Spleen (tissue), 11 donors: ENCODE results near the gene EPN2. TPM values are rescaled to one million over a fixed set of nuclear protein-coding genes. Genes with fewer than 3 reads are reported as not detected.

ENCODE experiments used
- DNase-seq: peaks from one replicate; pipeline ENCODE4 v3.0.0-alpha.2; 2020
- H3K27ac ChIP-seq, 8 donors: fragments of 200-600 bp; sonication (generic) in 7 of 8; 1 replicate in 4 of 8; 2 replicates in 4 of 8; pipeline versions ENCODE4 v1.5.0 to v1.8.0; 2016 to 2021; ENCODE audit warnings: inconsistent platforms in 4 of 8, mild to moderate bottlenecking in 4 of 8, moderate library complexity in 1 of 8
- H3K27me3 ChIP-seq, 7 donors: fragments of 200-600 bp; sonication (generic) in 6 of 7; replicated peaks in 1 of 7; 1 replicate in 4 of 7; 2 replicates in 3 of 7; pipeline versions ENCODE4 v1.5.0 to v1.8.0; 2016 to 2021; ENCODE audit warnings: inconsistent platforms in 3 of 7, mild to moderate bottlenecking in 1 of 7
- H3K36me3 ChIP-seq, 6 donors: fragments of 200-600 bp; sonication (generic) in 5 of 6; 1 replicate in 4 of 6; 2 replicates in 2 of 6; pipeline versions ENCODE4 v1.5.0 to v1.8.0; 2016 to 2021; ENCODE audit warnings: inconsistent platforms in 2 of 6
- H3K4me1 ChIP-seq, 6 donors: fragments of 200-600 bp; sonication (generic) in 5 of 6; 1 replicate in 3 of 6; 2 replicates in 3 of 6; pipeline versions ENCODE4 v1.5.0 to v1.8.0; 2016 to 2021; ENCODE audit warnings: inconsistent platforms in 3 of 6
- H3K4me3 ChIP-seq, 8 donors: fragments of 200-600 bp; sonication (generic) in 7 of 8; 1 replicate in 4 of 8; 2 replicates in 4 of 8; pipeline versions ENCODE4 v1.5.0 to v1.8.0; 2016 to 2021; ENCODE audit warnings: inconsistent platforms in 4 of 8, mild to moderate bottlenecking in 4 of 8, moderate library complexity in 2 of 8
- H3K9me3 ChIP-seq, 8 donors: fragments of 200-600 bp; sonication (generic) in 7 of 8; 1 replicate in 4 of 8; 2 replicates in 4 of 8; pipeline versions ENCODE4 v1.5.0 to v1.8.0; 2016 to 2021; ENCODE audit warnings: inconsistent platforms in 4 of 8
- POLR2A ChIP-seq, 3 donors: fragments of 450-650 bp; IDR thresholded peaks; one replicate each; pipeline ENCODE4 v1.5.1; 2017; ENCODE audit warnings: antibody characterized with exemption in 3 of 3, mild to moderate bottlenecking in 1 of 3
- POLR2AphosphoS5 ChIP-seq, 3 donors: sonication (generic); formaldehyde crosslinking; IDR thresholded peaks; one replicate each; pipeline ENCODE4 v1.5.1; 2017; ENCODE audit warnings: antibody characterized with exemption in 3 of 3
- WGBS, 5 donors: extraction: QIAGEN DNeasy Blood & Tissue Kit in 3 of 5; methylation state at CpG; one replicate each; pipeline versions ENCODE4 v1.1.5 to v1.1.7; 2013 to 2018; 5-methylcytosine and 5-hydroxymethylcytosine counted together
- intact Hi-C: fragments of 100-400 bp; cut with DNase I; formaldehyde crosslinking; loops from one replicate; pipeline ENCODE4 v1.15.0; 2023; ENCODE audit warnings: low total_unique reads
- polyA plus RNA-seq, 3 donors: library from polyadenylated mRNA; stranded (reverse); fragments of 200-250 nt; gene quantifications; one replicate each; pipeline ENCODE4 v1.2.1, GENCODE V29; 2013
- total RNA-seq, 7 donors: library from RNA; depleted of rRNA in 3 of 7; stranded (reverse); fragments of >200 nt in 3 of 7; fragmentation: NEBNext Ultra II Directional in 4 of 7; extraction: Animal tissue kit (Norgen Biotek cat#: 25700) in 4 of 7; gene quantifications; one replicate each; pipeline versions ENCODE4 v1.1.0 to v1.2.1, GENCODE V29; 2016 to 2021
- TF ChIP-seq, protein P1 (sequence below), 11 experiments: fragments of 200-600 bp in 7 of 11; fragments of 450-650 bp in 4 of 11; sonication (generic) in 4 of 11; IDR thresholded peaks in 8 of 11; conservative IDR thresholded peaks in 3 of 11; 1 replicate in 7 of 11; 2 replicates in 4 of 11; pipeline versions ENCODE4 v1.4.0 to v1.8.0; 2016 to 2021; ENCODE audit warnings: antibody characterized with exemption in 11 of 11, inconsistent platforms in 4 of 11, mild to moderate bottlenecking in 1 of 11
- donor health status: healthy with polysubstance abuse.
- donor health status: DM: no; HTN: no; CAD: no; lungs with moderate emphysema.
- donor health status: DM: no; HTN: no; CAD: no.
- donor health status: Bipolar disorder and iron deficiency.
- donor health status: healthy.
- donor health status: DM: no; HTN: no; CAD: no.
- donor health status: DM: yes; HTN: yes; CAD: no.

EPN2 gene
- total and polyA plus RNA-seq, 10 donors = 5.4 to 59.6 (median 31.5) TPM

- peaks cover 6 to 38% (median 13%) of the 10 kb centered on the region in 6 donors for H3K4me1 ChIP-seq
- peaks cover 0 to 22% (median 0%) of the 10 kb centered on the region in 6 donors for H3K36me3 ChIP-seq
- TF ChIP-seq, protein P1, sequence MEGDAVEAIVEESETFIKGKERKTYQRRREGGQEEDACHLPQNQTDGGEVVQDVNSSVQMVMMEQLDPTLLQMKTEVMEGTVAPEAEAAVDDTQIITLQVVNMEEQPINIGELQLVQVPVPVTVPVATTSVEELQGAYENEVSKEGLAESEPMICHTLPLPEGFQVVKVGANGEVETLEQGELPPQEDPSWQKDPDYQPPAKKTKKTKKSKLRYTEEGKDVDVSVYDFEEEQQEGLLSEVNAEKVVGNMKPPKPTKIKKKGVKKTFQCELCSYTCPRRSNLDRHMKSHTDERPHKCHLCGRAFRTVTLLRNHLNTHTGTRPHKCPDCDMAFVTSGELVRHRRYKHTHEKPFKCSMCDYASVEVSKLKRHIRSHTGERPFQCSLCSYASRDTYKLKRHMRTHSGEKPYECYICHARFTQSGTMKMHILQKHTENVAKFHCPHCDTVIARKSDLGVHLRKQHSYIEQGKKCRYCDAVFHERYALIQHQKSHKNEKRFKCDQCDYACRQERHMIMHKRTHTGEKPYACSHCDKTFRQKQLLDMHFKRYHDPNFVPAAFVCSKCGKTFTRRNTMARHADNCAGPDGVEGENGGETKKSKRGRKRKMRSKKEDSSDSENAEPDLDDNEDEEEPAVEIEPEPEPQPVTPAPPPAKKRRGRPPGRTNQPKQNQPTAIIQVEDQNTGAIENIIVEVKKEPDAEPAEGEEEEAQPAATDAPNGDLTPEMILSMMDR (IDR thresholded peaks at IDR 0.05 in 8 of 11, conservative IDR thresholded peaks at IDR 0.05 in 3 of 11) = no peak
- peak in 1 of 3 donors; percentile 37 for TF ChIP-seq POLR2AphosphoS5 (IDR thresholded peaks at IDR 0.05)
- H3K4me3 ChIP-seq = no peak overlapping the region
- H3K9me3 ChIP-seq = no peaks in the 10 kb centered on the region
- peaks cover 0 to 16% (median 0%) of the 10 kb centered on the region in 7 donors for H3K27me3 ChIP-seq
- intact Hi-C loops = no loop called here
- DNase-seq = no peak
- peak overlapping the region in 3 of 8 donors; percentile 11 to 18 (median 17) for H3K27ac ChIP-seq
- WGBS, 5 donors = 59 to 78% (median 72%) methylated on average over 6 of the region's 6 CpGs
Measured at GRCh38 chr17:19334331-19334730, 97.2 kb downstream of the EPN2 start.

DNA sequence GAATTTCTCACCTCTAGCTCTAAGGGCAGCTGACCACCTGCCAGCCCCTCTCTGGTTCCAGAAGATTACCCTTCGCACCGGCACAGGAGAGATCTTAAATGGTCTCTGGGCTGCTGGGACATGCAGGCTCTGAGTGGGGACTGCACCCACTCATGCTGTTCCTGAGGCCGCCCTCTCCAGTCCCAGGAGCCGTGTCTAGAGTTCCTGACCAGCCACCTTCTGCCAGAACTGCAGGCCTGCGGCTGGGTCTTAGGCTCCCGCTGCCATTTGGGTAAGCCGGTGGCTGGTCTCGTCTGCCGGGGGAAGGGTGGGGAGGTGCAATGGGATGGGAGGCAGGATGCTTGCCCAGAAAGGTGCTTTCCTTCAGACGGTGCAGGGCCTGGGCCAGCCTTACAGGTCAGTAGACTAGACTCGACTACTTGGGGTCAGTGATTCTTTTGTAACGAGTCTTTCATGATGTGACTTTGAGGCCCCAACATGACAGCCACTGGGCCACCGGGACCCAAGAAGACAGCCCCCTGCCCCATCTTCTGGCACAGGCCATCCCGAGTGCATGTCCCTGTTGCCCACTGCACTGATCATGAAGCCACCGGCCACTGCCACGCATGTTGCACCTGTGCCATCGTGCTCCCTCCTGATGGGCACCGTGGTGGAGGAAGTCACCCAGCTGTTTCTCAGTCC lies 98.9 kb downstream of the EPN2 start:
- Histone ChIP-seq H3K4me1 (peaks cover 6 to 38% (median 13%) of the 10 kb centered on the region in 6 donors), H3K36me3 (peaks cover 0 to 12% (median 0%) of the 10 kb centered on the region in 6 donors), H3K9me3 (no peaks in the 10 kb centered on the region), H3K27me3 (peaks cover 0 to 16% (median 0%) of the 10 kb centered on the region in 7 donors), H3K27ac (peak overlapping the region in 3 of 8 donors; percentile 30 to 40 (median 37)), H3K4me3 (no peak overlapping the region)
- DNase-seq = peak; percentile 72
- intact Hi-C loops = no loop called here
- WGBS, 5 donors = 85 to 90% (median 89%) methylated on average over 16 to 18 of the region's 18 CpGs
- TF ChIP-seq POLR2AphosphoS5 (IDR thresholded peaks at IDR 0.05) (no peak), POLR2A (IDR thresholded peaks at IDR 0.05) (no peak)
- TF ChIP-seq, protein P1 (IDR thresholded peaks at IDR 0.05 in 8 of 11, conservative IDR thresholded peaks at IDR 0.05 in 3 of 11) = no peak

- H3K4me3 ChIP-seq = no peak overlapping the region
- 37 to 82% (median 71%) methylated on average over 20 to 21 of the region's 21 CpGs for WGBS, 5 donors
- peaks cover 6 to 42% (median 13%) of the 10 kb centered on the region in 6 donors for H3K4me1 ChIP-seq
- peak overlapping the region in 5 of 8 donors; percentile 30 to 54 (median 42) for H3K27ac ChIP-seq
- peaks cover 0 to 12% (median 0%) of the 10 kb centered on the region in 6 donors for H3K36me3 ChIP-seq
- no peaks in the 10 kb centered on the region for H3K9me3 ChIP-seq
- TF ChIP-seq POLR2AphosphoS5 (IDR thresholded peaks at IDR 0.05) (peak; percentile 61 to 81 (median 70)), POLR2A (IDR thresholded peaks at IDR 0.05) (no peak)
- TF ChIP-seq, protein P1 (IDR thresholded peaks at IDR 0.05 in 8 of 11, conservative IDR thresholded peaks at IDR 0.05 in 3 of 11) = peak in 7 of 11 experiments; percentile 26 to 90 (median 50)
- H3K27me3 ChIP-seq = peaks cover 0 to 16% (median 0%) of the 10 kb centered on the region in 7 donors
- intact Hi-C loops = no loop called here
- peak; percentile 81 for DNase-seq
Measured at GRCh38 chr17:19336938-19337711, 100.0 kb downstream of the EPN2 start.

DNA sequence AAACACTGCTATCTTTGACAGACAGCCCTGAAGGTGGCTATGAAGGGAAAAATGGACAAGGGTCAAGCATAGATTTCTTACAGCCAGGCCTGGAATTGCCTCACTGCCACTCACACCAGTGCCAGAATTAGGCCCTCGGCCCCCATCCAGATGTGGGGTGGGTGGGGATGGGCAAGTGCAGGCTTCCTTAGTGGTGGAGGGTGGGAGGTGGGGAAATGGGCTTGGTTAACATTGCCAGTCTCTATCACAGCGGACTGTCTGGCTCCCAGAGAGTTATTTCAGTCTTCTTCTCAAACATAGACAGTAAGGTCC lies 100.5 kb downstream of the EPN2 start:
- no peak for TF ChIP-seq POLR2AphosphoS5 (IDR thresholded peaks at IDR 0.05)
- TF ChIP-seq, protein P1 (IDR thresholded peaks at IDR 0.05 in 8 of 11, conservative IDR thresholded peaks at IDR 0.05 in 3 of 11) = no peak
- no peak for TF ChIP-seq POLR2A (IDR thresholded peaks at IDR 0.05)
- Histone ChIP-seq H3K4me1 (peaks cover 6 to 47% (median 13%) of the 10 kb centered on the region in 6 donors), H3K4me3 (no peak overlapping the region), H3K27me3 (peaks cover 0 to 16% (median 0%) of the 10 kb centered on the region in 7 donors), H3K27ac (peak overlapping the region in 5 of 8 donors; percentile 21 to 54 (median 42)), H3K36me3 (peaks cover 0 to 12% (median 0%) of the 10 kb centered on the region in 6 donors), H3K9me3 (no peaks in the 10 kb centered on the region)
- intact Hi-C loops = no loop called here
- DNase-seq = no peak
- WGBS, 5 donors = 45 to 80% (median 61%) methylated on average over 2 of the region's 2 CpGs
